ENCODE data around the gene TENM3. TPM values are rescaled to one million over a fixed set of nuclear protein-coding genes. Genes with fewer than 3 reads are reported as not detected.

TENM3 gene
- total RNA-seq, 1 experiment from 2014 or later = 71.0 TPM

DNA sequence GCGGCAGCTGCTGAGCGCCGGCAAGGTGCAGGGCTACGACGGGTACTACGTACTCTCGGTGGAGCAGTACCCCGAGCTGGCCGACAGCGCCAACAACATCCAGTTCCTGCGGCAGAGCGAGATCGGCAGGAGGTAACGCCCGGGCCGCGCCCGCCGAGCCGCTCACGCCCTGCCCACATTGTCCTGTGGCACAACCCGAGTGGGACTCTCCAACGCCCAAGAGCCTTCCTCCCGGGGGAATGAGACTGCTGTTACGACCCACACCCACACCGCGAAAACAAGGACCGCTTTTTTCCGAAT lies 557.0 kb downstream of the TENM3 start:
- no peak overlapping the region; the same call in 1 of the 2 replicates for H3K27ac Mint-ChIP-seq
- no peak for TF ChIP-seq ZNF425 (CRISPR knock-in tag; conservative IDR thresholded peaks at IDR 0.05)
- no peak for TF ChIP-seq JAZF1 (CRISPR knock-in tag; IDR thresholded peaks at IDR 0.05)
- no peak for TF ChIP-seq CREM (CRISPR knock-in tag; IDR thresholded peaks at IDR 0.05)
- TF ChIP-seq ESRRA (CRISPR knock-in tag; IDR thresholded peaks at IDR 0.05; ENCODE audit: borderline replicate concordance) = no peak
- TF ChIP-seq, protein P1, sequence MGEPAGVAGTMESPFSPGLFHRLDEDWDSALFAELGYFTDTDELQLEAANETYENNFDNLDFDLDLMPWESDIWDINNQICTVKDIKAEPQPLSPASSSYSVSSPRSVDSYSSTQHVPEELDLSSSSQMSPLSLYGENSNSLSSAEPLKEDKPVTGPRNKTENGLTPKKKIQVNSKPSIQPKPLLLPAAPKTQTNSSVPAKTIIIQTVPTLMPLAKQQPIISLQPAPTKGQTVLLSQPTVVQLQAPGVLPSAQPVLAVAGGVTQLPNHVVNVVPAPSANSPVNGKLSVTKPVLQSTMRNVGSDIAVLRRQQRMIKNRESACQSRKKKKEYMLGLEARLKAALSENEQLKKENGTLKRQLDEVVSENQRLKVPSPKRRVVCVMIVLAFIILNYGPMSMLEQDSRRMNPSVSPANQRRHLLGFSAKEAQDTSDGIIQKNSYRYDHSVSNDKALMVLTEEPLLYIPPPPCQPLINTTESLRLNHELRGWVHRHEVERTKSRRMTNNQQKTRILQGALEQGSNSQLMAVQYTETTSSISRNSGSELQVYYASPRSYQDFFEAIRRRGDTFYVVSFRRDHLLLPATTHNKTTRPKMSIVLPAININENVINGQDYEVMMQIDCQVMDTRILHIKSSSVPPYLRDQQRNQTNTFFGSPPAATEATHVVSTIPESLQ (CRISPR knock-in tag; IDR thresholded peaks at IDR 0.05) = no peak
- TF ChIP-seq, protein P2, sequence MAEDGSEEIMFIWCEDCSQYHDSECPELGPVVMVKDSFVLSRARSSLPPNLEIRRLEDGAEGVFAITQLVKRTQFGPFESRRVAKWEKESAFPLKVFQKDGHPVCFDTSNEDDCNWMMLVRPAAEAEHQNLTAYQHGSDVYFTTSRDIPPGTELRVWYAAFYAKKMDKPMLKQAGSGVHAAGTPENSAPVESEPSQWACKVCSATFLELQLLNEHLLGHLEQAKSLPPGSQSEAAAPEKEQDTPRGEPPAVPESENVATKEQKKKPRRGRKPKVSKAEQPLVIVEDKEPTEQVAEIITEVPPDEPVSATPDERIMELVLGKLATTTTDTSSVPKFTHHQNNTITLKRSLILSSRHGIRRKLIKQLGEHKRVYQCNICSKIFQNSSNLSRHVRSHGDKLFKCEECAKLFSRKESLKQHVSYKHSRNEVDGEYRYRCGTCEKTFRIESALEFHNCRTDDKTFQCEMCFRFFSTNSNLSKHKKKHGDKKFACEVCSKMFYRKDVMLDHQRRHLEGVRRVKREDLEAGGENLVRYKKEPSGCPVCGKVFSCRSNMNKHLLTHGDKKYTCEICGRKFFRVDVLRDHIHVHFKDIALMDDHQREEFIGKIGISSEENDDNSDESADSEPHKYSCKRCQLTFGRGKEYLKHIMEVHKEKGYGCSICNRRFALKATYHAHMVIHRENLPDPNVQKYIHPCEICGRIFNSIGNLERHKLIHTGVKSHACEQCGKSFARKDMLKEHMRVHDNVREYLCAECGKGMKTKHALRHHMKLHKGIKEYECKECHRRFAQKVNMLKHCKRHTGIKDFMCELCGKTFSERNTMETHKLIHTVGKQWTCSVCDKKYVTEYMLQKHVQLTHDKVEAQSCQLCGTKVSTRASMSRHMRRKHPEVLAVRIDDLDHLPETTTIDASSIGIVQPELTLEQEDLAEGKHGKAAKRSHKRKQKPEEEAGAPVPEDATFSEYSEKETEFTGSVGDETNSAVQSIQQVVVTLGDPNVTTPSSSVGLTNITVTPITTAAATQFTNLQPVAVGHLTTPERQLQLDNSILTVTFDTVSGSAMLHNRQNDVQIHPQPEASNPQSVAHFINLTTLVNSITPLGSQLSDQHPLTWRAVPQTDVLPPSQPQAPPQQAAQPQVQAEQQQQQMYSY (CRISPR knock-in tag; IDR thresholded peaks at IDR 0.05) = no peak
- no peak for TF ChIP-seq PREB (CRISPR knock-in tag; IDR thresholded peaks at IDR 0.05; ENCODE audit: borderline replicate concordance)
- no peak for TF ChIP-seq NFYB (CRISPR knock-in tag; conservative IDR thresholded peaks at IDR 0.05; ENCODE audit: low read depth)
- TF ChIP-seq EMX1 (CRISPR knock-in tag; IDR thresholded peaks at IDR 0.05) = no peak
- no peak for TF ChIP-seq RORB (CRISPR knock-in tag; IDR thresholded peaks at IDR 0.05)
- no peak for TF ChIP-seq GTF2I (CRISPR knock-in tag; conservative IDR thresholded peaks at IDR 0.05)
- no peak for TF ChIP-seq TCF7 (CRISPR knock-in tag; IDR thresholded peaks at IDR 0.05; ENCODE audit: low read depth)
- no peak for TF ChIP-seq CTCF (IDR thresholded peaks at IDR 0.05)
- TF ChIP-seq E2F4 (CRISPR knock-in tag; IDR thresholded peaks at IDR 0.05; ENCODE audit: borderline replicate concordance, low read depth) = no peak
- TF ChIP-seq TP53 (CRISPR knock-in tag; IDR thresholded peaks at IDR 0.05) = no peak
- peaks cover 28% of the 10 kb centered on the region for H3K36me3 Mint-ChIP-seq
- H3K4me1 Mint-ChIP-seq = peaks cover 26% of the 10 kb centered on the region
- DNase-seq (ENCODE audit: low spot score) (no peak), ATAC-seq (no peak)
- no peaks in the 10 kb centered on the region for H3K9me3 Mint-ChIP-seq
- no peaks in the 10 kb centered on the region for H3K27me3 Mint-ChIP-seq (ENCODE audit: low read depth)
- POLR2A ChIA-PET = interaction anchor here (0.5 kb wide), 1 partner anchor 36 kb away, joined by 3 read pairs; no protein-coding TSS in a partner anchor
- CTCF ChIA-PET = no interaction called here
- H3K4me3 Mint-ChIP-seq = no peak overlapping the region
